Cardiac muscle cell (in vitro differentiated cells and primary cell): Measurements from ENCODE around the gene TMEM106C. TPM values are rescaled to one million over a fixed set of nuclear protein-coding genes. Genes with fewer than 3 reads are reported as not detected.

Source experiments
- DNase-seq, 2 donors: peaks; one replicate each; pipeline versions ENCODE4 v3.0.0 to v3.0.0-alpha.2; 2010 to 2017; ENCODE audit warnings: low read depth in 1 of 2, low spot score in 1 of 2
- H3K27ac ChIP-seq: fragments of 200-600 bp; sonication (generic); 2 replicates; pipeline ENCODE4 v1.5.1; 2016
- H3K27me3 ChIP-seq: fragments of 200-600 bp; sonication (generic); 2 replicates; pipeline ENCODE4 v1.6.0; 2016; ENCODE audit warnings: control low read depth
- H3K36me3 ChIP-seq: fragments of 200-600 bp; sonication (generic); 2 replicates; pipeline ENCODE4 v1.5.1; 2016; ENCODE audit warnings: control low read depth
- H3K4me1 ChIP-seq: fragments of 200-600 bp; sonication (generic); 2 replicates; pipeline ENCODE4 v1.8.1; 2017; ENCODE audit warnings: low read depth, mild to moderate bottlenecking, mixed run types
- H3K4me3 ChIP-seq: fragments of 200-600 bp; sonication (generic); 2 replicates; pipeline ENCODE4 v1.5.1; 2016; ENCODE audit warnings: mild to moderate bottlenecking
- H3K9me3 ChIP-seq: fragments of 200-600 bp; sonication (generic); 2 replicates; pipeline ENCODE4 v1.5.1; 2017; ENCODE audit warnings: low read depth, mild to moderate bottlenecking, control low read depth
- polyA plus RNA-seq: library from polyadenylated mRNA; unstranded; fragments of >200 nt; fragmentation: Nextera tagmentation; extraction: Ambion mirVana; gene quantifications from 2 replicates; pipeline ENCODE4 v1.2.1, GENCODE V29; 2016
- total RNA-seq: library from RNA; depleted of rRNA; stranded (reverse); fragments of >200 nt; gene quantifications from 2 replicates; pipeline ENCODE4 v1.2.3, GENCODE V29; 2016
- TF ChIP-seq, protein P1 (sequence below): IDR thresholded peaks from 2 replicates; pipeline ENCODE4 v1.5.1; 2012; ENCODE audit warnings: low read depth, mild to moderate bottlenecking, low read length

TMEM106C gene
- total and polyA plus RNA-seq, 2 experiments from 2014 or later = 100 to 108 TPM

DNA sequence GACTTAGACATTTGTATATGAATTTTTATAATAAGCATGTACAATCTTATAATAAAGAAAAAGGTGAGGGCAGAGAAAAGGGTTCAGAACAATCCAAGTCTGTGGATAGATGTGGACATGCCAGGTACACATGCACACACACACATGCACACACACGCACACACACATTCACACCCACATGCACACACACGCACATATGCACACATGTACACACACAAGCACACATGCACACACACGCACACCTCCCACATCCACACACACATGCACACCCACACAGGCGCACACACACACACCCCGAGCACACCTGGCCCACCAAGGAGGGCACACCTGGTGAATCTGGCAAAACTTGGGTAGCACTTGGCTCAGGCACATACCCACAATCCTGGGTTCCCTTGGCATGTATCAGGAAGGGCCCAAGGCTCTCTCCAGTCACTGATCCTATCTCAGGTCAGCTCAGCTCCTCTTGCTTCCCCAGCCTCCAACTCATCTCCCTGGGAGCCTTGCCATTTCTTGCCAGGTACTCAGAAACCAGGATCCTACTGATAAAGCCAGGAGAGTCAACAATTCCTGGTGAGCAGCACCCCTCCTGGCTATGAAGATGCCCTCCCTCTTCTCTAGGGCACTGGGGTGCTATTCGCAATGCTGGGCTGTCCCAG, 18.6 kb upstream of the TMEM106C start:
- Histone ChIP-seq H3K27ac (no peak overlapping the region), H3K27me3 (no peaks in the 10 kb centered on the region), H3K4me1 (no peaks in the 10 kb centered on the region), H3K36me3 (no peaks in the 10 kb centered on the region), H3K4me3 (no peak overlapping the region), H3K9me3 (no peaks in the 10 kb centered on the region)
- no peak for DNase-seq
- TF ChIP-seq, protein P1, sequence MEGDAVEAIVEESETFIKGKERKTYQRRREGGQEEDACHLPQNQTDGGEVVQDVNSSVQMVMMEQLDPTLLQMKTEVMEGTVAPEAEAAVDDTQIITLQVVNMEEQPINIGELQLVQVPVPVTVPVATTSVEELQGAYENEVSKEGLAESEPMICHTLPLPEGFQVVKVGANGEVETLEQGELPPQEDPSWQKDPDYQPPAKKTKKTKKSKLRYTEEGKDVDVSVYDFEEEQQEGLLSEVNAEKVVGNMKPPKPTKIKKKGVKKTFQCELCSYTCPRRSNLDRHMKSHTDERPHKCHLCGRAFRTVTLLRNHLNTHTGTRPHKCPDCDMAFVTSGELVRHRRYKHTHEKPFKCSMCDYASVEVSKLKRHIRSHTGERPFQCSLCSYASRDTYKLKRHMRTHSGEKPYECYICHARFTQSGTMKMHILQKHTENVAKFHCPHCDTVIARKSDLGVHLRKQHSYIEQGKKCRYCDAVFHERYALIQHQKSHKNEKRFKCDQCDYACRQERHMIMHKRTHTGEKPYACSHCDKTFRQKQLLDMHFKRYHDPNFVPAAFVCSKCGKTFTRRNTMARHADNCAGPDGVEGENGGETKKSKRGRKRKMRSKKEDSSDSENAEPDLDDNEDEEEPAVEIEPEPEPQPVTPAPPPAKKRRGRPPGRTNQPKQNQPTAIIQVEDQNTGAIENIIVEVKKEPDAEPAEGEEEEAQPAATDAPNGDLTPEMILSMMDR = no peak

DNA sequence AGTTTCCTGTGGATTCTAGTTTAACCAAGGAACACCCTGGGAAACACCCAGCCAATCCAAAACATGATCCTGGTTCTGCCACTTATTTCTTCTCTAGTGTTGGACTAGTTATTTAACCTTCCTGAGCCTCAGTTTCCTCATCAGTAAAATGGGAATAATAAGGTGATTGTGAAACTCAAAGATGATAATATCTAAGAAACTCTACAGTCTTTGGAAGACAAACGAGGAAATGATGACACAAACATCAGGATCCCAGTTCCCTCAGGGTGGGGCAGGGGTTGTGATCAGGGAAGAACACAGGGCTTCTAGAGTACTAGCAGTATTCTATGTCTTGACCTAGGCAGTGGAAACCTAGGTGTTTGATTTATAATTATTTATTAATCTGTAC, 18.1 kb upstream of the TMEM106C start:
- H3K9me3 ChIP-seq = no peaks in the 10 kb centered on the region
- no peaks in the 10 kb centered on the region for H3K27me3 ChIP-seq
- no peaks in the 10 kb centered on the region for H3K4me1 ChIP-seq
- no peak overlapping the region for H3K27ac ChIP-seq
- no peak for DNase-seq
- TF ChIP-seq, protein P1 = no peak
- no peak overlapping the region for H3K4me3 ChIP-seq
- no peaks in the 10 kb centered on the region for H3K36me3 ChIP-seq

DNA sequence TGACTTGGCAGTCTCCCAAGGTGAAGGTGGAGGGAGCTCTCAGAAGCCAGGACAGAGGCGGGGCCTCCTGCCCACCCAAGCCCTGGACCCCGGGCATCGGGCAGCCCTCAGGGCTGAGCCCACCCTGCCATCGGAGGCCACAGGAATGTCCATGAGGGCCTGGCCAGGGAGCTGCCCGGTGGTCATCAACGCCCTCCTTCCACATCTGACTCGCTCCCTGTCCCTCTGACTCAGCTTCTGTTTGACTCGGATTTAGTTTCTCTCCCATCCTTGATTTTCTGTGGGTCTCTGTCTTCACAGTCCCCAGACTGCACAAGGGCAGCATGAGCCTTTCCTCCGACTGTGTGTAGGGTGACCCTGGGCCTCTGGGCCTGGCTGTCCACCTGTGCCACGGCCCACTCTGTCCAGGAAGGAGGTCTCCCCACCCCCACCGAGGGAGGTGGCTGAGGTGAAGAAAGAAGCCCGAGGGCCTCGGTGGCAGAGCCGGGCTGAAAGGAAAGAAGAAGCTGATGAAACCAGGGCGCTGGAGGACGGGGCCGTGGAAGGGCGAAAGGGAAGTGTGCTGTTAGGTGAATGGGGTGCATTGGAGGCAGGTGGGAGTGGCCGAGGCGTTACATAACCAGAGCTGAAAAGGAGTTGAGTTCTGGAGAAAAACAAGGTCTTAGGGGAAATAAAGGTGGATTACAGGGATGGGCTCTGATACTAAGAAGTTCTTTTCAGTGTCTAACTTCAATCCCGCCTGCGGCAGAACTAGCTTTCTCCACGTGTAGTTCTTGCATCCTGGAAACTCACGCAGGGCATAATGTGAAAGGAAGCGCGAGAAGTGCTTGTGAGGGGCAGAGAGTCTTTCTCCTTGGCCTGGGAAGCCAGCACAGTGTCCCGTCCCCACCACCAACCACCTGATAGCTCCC, 16.7 kb upstream of the TMEM106C start:
- H3K4me3 ChIP-seq = no peak overlapping the region
- TF ChIP-seq, protein P1 = no peak
- no peaks in the 10 kb centered on the region for H3K4me1 ChIP-seq
- no peak overlapping the region for H3K27ac ChIP-seq
- no peak for DNase-seq
- H3K9me3 ChIP-seq = no peaks in the 10 kb centered on the region
- H3K27me3 ChIP-seq = peaks cover 4% of the 10 kb centered on the region
- H3K36me3 ChIP-seq = no peaks in the 10 kb centered on the region

DNA sequence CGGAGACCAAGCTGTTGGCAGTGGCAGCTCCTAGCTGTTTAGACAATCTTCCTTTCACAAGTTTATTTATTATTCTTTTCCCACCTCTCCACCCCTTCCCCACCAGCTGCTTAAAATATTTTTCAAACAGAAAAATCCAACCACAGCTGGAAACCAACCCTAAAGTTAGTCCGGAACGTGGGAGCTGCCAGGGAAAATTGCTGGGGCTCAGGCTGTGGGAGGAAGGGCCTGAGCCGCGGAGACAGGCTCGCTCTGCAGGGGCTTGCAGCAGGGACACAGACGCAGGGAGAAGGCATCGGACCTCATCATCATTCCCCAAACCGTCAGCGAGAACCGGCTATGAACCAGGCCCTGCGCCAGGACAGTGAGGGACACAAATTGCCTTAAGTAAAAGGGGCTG, 16.1 kb upstream of the TMEM106C start:
- Histone ChIP-seq H3K4me3 (no peak overlapping the region), H3K4me1 (no peaks in the 10 kb centered on the region), H3K9me3 (no peaks in the 10 kb centered on the region), H3K27me3 (peaks cover 4% of the 10 kb centered on the region), H3K36me3 (no peaks in the 10 kb centered on the region), H3K27ac (no peak overlapping the region)
- TF ChIP-seq, protein P1 = no peak
- DNase-seq = peak in 1 of 2 donors; percentile 44

DNA sequence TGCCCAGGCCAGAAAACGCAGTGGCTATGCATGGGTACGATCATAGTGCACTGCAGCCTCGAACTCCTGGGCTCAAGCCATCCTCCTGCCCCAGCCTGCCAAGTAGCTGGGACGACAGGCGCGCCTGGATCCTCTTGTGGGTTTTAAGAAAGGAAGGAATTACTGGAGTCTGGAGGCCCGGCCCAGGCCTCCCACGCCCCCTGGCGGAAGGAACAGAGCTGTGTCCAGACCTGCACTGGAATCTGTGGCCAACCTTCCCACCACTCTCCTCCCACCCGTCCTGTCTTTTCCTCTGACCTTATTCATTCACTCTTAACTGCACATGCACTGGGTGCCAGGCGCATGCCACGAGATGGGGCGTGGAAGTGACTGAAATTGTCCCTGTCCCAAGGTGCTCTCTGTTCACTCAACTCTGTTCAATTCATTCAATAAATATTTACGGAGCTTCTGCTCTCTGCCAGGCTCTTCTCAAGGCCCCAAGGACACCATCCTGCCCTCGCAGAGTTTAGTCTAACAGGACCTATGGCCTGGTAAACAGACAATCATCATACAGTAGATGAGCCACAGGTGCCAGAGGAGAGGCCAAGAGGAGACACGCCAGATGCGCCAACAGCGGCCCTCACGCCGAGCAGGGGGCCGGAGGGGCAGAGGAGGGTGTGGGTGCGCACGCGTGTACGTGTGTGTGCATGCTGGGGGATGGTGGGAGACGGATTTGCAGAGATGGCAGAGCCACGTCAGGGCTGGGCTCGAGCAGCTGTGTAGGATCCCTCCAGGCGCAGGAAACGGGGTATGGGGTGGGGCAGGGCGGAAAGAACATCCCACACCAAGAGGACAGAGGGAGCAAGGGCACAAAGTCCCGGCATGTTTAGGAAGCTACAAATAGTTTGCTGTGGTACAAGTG, 13.7 kb upstream of the TMEM106C start:
- peaks cover 4% of the 10 kb centered on the region for H3K27me3 ChIP-seq
- peak; percentile 85 to 89 for DNase-seq
- no peak overlapping the region for H3K27ac ChIP-seq
- H3K4me3 ChIP-seq = no peak overlapping the region
- TF ChIP-seq, protein P1 = peak; percentile 95
- no peaks in the 10 kb centered on the region for H3K4me1 ChIP-seq
- no peaks in the 10 kb centered on the region for H3K36me3 ChIP-seq
- H3K9me3 ChIP-seq = no peaks in the 10 kb centered on the region
